Lower leg skin (tissue), 3 donors: ENCODE measurements around the gene SLC38A10.

ENCODE experiments used
- CTCF ChIP-seq, 3 donors: fragments of 450-650 bp; IDR thresholded peaks; one replicate each; pipeline ENCODE4 v1.5.1; 2016; ENCODE audit warnings: antibody characterized with exemption in 3 of 3, mild to moderate bottlenecking in 3 of 3, moderate library complexity in 2 of 3
- POLR2A ChIP-seq, 2 donors: fragments of 450-650 bp; IDR thresholded peaks; one replicate each; pipeline ENCODE4 v1.6.1; 2016 to 2017; ENCODE audit warnings: antibody characterized with exemption in 2 of 2, mild to moderate bottlenecking in 1 of 2, moderate library complexity in 1 of 2

- no peak for TF ChIP-seq CTCF (IDR thresholded peaks at IDR 0.05)
- no peak for TF ChIP-seq POLR2A (IDR thresholded peaks at IDR 0.05)
Observed at GRCh38 chr17:81325714-81326358, 30.7 kb upstream of the SLC38A10 start.
